ENCODE measurements around the gene COL8A2. TPM values are rescaled to one million over a fixed set of nuclear protein-coding genes. Genes with fewer than 3 reads are reported as not detected.

COL8A2 gene
- total RNA-seq, 1 donor from 2014 or later = 1.2 TPM

DNA sequence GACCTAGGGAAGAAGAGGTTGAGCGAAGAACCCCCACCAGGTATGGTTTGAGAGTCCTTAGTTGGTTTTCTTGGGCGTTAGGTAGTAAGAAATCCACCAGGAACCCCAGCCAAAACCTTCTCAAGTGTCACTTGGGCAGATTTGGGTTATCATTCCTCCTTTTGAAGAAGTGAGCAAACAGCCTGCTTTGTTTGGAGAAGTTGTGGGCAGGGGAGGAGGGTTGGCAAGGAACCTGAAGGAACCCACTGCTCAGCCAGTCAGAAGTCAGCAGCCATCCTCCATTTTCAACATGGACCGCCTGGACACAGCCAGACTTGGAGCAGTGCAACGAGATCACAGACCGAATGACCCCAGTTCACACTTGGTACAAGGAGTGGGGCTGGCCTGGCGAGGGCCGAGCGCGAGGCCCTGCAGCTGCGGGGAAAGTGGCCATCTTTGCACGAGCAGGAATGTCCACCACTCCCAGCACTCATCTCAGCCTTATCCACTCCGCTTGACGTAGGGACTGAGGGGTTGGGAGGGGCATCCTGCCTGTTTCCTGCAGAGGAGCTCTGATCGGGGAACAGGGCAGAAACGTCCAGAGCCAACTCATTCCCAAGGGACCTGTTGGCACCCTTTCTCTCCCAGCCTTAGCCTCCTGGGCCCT, 29.1 kb downstream of the COL8A2 start:
- TF ChIP-seq, protein P1, sequence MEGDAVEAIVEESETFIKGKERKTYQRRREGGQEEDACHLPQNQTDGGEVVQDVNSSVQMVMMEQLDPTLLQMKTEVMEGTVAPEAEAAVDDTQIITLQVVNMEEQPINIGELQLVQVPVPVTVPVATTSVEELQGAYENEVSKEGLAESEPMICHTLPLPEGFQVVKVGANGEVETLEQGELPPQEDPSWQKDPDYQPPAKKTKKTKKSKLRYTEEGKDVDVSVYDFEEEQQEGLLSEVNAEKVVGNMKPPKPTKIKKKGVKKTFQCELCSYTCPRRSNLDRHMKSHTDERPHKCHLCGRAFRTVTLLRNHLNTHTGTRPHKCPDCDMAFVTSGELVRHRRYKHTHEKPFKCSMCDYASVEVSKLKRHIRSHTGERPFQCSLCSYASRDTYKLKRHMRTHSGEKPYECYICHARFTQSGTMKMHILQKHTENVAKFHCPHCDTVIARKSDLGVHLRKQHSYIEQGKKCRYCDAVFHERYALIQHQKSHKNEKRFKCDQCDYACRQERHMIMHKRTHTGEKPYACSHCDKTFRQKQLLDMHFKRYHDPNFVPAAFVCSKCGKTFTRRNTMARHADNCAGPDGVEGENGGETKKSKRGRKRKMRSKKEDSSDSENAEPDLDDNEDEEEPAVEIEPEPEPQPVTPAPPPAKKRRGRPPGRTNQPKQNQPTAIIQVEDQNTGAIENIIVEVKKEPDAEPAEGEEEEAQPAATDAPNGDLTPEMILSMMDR (IDR thresholded peaks at IDR 0.05; ENCODE audit: insufficient read depth, low read length, poor library complexity, severe bottlenecking) = no peak
- DNase-seq (ENCODE audit: low read depth) = no peak
- Histone ChIP-seq H3K4me3 (ENCODE audit: low read depth, low read length) (no peak overlapping the region), H3K27me3 (ENCODE audit: control insufficient read depth, insufficient read depth, low read length) (no peaks in the 10 kb centered on the region), H3K36me3 (ENCODE audit: control insufficient read depth, insufficient read depth, low read length) (peaks cover 10% of the 10 kb centered on the region)

DNA sequence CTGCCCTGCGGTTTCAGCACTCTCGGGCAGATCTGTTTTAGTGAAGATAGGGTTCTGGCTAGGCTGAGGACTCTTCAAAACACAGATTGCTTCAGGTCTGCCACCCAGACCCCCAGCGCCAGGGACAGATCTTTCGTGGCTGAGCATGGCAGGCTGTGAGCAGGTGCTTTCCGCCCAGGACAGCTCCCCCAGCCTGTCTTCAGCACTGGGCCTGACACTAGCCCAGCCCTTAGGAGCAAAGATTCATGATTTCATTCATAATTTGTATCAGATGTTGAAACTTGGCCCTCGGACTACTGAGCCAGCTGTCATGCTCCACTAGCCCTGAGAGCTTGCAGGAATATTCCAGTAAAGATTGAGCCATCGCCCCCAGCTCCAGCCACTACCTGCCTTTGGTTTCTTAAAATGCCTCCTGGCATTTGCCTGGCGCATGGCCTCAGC, 30.4 kb downstream of the COL8A2 start:
- no peak overlapping the region for H3K4me3 ChIP-seq (ENCODE audit: low read depth, low read length)
- DNase-seq (ENCODE audit: low read depth) = no peak
- TF ChIP-seq, protein P1 (IDR thresholded peaks at IDR 0.05; ENCODE audit: insufficient read depth, low read length, poor library complexity, severe bottlenecking) = no peak
- no peaks in the 10 kb centered on the region for H3K27me3 ChIP-seq (ENCODE audit: control insufficient read depth, insufficient read depth, low read length)
- H3K36me3 ChIP-seq (ENCODE audit: control insufficient read depth, insufficient read depth, low read length) = peaks cover 10% of the 10 kb centered on the region

DNA sequence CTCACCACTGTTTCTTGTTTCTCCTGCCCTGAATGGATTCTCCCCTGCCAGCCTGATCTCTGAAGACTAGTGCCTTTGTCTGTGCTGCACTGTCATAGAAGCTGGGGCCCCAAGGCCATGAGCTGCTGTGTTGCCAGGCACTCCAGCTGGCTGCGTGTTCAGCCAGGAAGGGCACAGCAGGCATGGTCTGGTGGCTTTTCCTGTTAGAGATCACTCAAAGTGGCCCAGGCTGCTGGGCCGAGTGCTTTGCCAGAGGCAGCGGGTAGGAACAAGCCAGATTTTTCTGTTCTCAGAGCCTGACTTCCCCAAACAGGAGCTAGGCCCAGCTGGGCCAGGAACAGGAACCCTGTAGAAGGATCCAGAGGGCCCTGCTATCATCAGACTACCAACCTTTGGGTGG, 31.1 kb downstream of the COL8A2 start:
- DNase-seq (ENCODE audit: low read depth) = no peak
- Histone ChIP-seq H3K4me3 (ENCODE audit: low read depth, low read length) (no peak overlapping the region), H3K27me3 (ENCODE audit: control insufficient read depth, insufficient read depth, low read length) (no peaks in the 10 kb centered on the region), H3K36me3 (ENCODE audit: control insufficient read depth, insufficient read depth, low read length) (peaks cover 10% of the 10 kb centered on the region)
- TF ChIP-seq, protein P1 (IDR thresholded peaks at IDR 0.05; ENCODE audit: insufficient read depth, low read length, poor library complexity, severe bottlenecking) = no peak

DNA sequence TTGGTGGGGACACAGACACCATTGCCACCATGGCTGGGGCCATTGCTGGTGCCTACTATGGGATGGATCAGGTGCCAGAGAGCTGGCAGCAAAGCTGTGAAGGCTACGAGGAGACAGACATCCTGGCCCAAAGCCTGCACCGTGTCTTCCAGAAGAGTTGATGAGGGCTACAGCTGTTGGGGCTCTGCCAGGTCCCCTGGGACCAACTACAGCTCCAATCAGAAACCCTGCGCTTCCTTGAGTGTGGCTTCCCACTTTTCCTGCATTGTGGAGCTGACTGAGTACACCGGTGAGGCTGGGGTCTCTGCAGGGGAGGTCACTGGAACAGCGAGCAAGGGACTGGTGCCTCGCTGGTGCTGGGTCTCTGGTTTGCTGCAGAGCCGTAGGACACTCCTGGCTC, 31.8 kb downstream of the COL8A2 start:
- TF ChIP-seq, protein P1 (IDR thresholded peaks at IDR 0.05; ENCODE audit: insufficient read depth, low read length, poor library complexity, severe bottlenecking) = no peak
- H3K27me3 ChIP-seq (ENCODE audit: control insufficient read depth, insufficient read depth, low read length) = no peaks in the 10 kb centered on the region
- DNase-seq (ENCODE audit: low read depth) = no peak
- peaks cover 10% of the 10 kb centered on the region for H3K36me3 ChIP-seq (ENCODE audit: control insufficient read depth, insufficient read depth, low read length)
- no peak overlapping the region for H3K4me3 ChIP-seq (ENCODE audit: low read depth, low read length)

DNA sequence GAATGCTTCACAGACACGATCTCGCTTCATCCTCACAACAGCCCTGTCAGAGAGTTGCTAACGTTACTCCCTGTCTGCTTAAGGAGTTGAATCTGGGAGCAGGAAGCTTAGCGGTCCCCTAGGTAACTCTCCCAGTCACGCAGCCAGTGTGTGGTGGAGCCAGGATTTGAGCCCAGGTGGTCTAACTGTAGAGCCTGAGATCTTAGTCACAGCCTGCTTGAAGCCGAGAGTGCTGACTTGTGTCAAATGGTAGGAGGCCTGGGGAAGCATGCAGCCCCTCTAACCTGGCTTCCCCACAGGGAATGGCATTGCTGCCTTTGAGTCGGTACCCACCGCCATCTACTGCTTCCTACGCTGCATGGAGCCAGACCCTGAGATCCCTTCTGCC, 32.2 kb downstream of the COL8A2 start:
- peaks cover 10% of the 10 kb centered on the region for H3K36me3 ChIP-seq (ENCODE audit: control insufficient read depth, insufficient read depth, low read length)
- H3K4me3 ChIP-seq (ENCODE audit: low read depth, low read length) = no peak overlapping the region
- DNase-seq (ENCODE audit: low read depth) = no peak
- H3K27me3 ChIP-seq (ENCODE audit: control insufficient read depth, insufficient read depth, low read length) = no peaks in the 10 kb centered on the region
- TF ChIP-seq, protein P1 (IDR thresholded peaks at IDR 0.05; ENCODE audit: insufficient read depth, low read length, poor library complexity, severe bottlenecking) = no peak

Measured in kidney epithelial cell (primary cell).